ENCODE measurements around the gene BCAR3.

GRCh38 chr1:93537924-93538323 lies 143.7 kb downstream of the BCAR3 start:
- no peak for TF ChIP-seq CTCF (conservative IDR thresholded peaks at IDR 0.05 in 1 of 2, IDR thresholded peaks at IDR 0.05 in 1 of 2; ENCODE audit: extremely low read depth in 1 of 2, insufficient read depth in 1 of 2, low read depth in 1 of 2, low read length in 2 of 2)
- no peak for TF ChIP-seq EZH2 (IDR thresholded peaks at IDR 0.05; ENCODE audit: borderline replicate concordance, low read length)

Measured in mammary epithelial cell (primary cell).